GDM1 (cell line): ENCODE data around the gene SHISA7.

Source experiments
- DNase-seq: peaks from one replicate; lab custom pipeline; 2025; lab: John Stamatoyannopoulos, UW

Gene SHISA7

GRCh38 chr19:55387736-55388497 lies 55.2 kb downstream of the SHISA7 start:
- no peak for DNase-seq

DNA sequence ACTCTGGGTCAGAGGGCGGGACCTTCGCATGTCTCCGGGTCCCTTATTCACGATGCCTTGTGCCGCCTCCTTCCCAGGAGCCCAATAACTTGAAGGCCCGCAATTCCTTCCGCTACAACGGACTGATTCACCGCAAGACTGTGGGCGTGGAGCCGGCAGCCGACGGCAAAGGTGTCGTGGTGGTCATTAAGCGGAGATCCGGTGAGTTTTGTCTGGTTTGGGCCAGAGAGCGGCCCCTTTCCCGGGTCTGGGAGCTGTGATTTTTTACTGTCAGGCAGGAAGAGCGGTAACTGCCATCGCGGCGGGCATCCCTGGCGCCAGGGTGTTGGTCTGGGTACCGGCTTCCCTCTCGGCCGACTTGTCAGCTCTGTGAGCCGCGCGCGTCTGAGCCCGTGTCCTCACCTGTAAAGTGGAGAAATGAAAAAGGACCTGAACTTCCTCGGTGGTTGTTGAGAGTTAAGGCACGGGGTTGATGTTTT lies 56.6 kb downstream of the SHISA7 start:
- no peak for DNase-seq

GRCh38 chr19:55385724-55386492 lies 57.2 kb downstream of the SHISA7 start, which contains the start of gene RPL28:
Gene RPL28 (plus strand): TSS chr19:55385932. CDS start chr19:55386358, 426 bp downstream.
- DNase-seq, result peak; percentile 97

- peak; percentile 87 for DNase-seq
Measured at GRCh38 chr19:55384920-55385723, 58.0 kb downstream of the SHISA7 start.

- no peak for DNase-seq
Measured at GRCh38 chr19:55384131-55384919, 58.8 kb downstream of the SHISA7 start, which contains the start of gene TMEM238. Gene TMEM238 (minus strand): TSS chr19:55384292. CDS start chr19:55384259, 33 bp downstream.

GRCh38 chr19:55383279-55384130 lies 59.6 kb downstream of the SHISA7 start:
- DNase-seq, result no peak

GRCh38 chr19:55382522-55383054 lies 60.5 kb downstream of the SHISA7 start:
- no peak for DNase-seq

DNA sequence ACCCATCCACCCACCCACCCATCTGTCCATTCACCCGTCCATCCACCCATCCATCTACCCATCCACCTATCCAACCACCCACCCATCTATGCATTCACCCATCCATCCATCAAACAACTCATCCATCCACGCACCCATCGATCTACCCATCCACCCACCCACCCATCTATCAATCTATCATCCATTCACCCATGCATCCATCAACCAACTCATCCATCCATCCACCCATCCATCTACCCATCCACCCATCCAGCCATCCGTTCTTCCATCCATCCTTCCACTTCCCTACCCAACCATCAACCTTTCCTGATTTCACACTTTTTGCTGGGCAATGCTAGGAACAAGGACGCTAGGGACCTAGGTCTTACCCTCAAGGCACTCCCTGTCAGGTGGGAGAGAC lies 61.1 kb downstream of the SHISA7 start:
- no peak for DNase-seq

GRCh38 chr19:55379174-55379573 lies 63.9 kb downstream of the SHISA7 start:
- no peak for DNase-seq
